ENCODE data around the gene USP28.

The USP28 gene

DNA sequence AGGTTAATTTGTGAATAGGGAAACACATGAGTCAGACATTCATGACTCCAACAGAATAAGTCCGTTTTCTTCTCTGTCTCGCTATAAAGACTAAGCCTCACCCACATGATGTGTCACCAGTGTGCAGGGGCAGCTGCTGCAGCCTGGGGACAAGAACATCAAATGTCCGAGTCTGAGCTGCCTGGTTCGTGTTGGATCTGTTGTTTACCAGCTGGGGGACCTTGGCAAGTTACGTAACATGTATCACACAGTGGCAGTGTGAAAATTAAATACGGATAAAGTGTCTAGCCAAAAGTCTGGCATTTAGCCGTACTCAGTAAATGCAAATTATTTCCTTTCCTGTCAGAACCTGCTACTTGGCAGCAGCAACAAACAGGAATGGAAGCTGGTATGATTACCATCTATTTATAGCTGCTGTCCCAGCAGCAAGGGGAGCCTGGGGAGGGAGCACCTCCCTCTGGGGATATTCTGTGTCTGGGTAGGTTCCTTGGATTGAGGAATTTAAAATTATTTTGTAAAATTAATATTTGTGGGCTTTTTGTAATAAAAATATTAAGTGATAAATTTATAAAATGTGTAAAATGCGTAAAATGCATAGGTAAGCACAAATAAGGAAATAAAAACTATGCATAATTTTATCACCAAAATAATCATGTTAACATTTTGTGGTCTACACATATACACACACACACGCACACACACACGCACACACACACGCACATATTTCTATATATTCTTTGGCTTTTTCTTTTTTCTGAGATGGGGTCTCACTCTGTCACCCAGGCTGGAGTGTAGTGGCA is 97.1 kb downstream of the USP28 start:
- H3K27me3 ChIP-seq (ENCODE audit: insufficient read depth, low read depth, severe bottlenecking), result no peaks in the 10 kb centered on the region
- DNase-seq, result no peak
- no peaks in the 10 kb centered on the region; the same call in 1 of the 2 replicates for H3K36me3 ChIP-seq
- H3K27ac ChIP-seq, result no peak overlapping the region
- H3K9me3 ChIP-seq (ENCODE audit: severe bottlenecking), result no peaks in the 10 kb centered on the region
- H3K4me3 ChIP-seq (ENCODE audit: low read depth, low read length), result no peak overlapping the region
- TF ChIP-seq, protein P1, sequence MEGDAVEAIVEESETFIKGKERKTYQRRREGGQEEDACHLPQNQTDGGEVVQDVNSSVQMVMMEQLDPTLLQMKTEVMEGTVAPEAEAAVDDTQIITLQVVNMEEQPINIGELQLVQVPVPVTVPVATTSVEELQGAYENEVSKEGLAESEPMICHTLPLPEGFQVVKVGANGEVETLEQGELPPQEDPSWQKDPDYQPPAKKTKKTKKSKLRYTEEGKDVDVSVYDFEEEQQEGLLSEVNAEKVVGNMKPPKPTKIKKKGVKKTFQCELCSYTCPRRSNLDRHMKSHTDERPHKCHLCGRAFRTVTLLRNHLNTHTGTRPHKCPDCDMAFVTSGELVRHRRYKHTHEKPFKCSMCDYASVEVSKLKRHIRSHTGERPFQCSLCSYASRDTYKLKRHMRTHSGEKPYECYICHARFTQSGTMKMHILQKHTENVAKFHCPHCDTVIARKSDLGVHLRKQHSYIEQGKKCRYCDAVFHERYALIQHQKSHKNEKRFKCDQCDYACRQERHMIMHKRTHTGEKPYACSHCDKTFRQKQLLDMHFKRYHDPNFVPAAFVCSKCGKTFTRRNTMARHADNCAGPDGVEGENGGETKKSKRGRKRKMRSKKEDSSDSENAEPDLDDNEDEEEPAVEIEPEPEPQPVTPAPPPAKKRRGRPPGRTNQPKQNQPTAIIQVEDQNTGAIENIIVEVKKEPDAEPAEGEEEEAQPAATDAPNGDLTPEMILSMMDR (IDR thresholded peaks at IDR 0.05; ENCODE audit: low read depth, low read length), result no peak

DNA sequence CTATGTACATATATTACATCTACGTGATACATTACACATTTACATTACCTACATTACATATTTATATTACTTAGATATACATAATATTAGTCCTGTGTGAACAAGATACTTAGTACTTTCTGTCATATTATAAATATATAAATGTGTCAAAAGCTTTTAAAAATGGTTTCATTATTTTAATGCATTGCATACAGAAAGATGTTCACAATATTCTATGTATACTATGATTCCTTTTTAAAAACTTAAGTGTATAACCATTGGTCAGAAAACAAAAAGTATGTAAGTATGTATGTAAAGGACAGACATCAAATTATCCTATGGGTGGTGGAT is 101.2 kb downstream of the USP28 start:
- Histone ChIP-seq H3K4me3 (ENCODE audit: low read depth, low read length) (peak overlapping the region; percentile 76), H3K9me3 (ENCODE audit: severe bottlenecking) (no peaks in the 10 kb centered on the region), H3K27me3 (ENCODE audit: insufficient read depth, low read depth, severe bottlenecking) (no peaks in the 10 kb centered on the region), H3K27ac (peak overlapping the region; percentile 85), H3K36me3 (peaks cover 4% of the 10 kb centered on the region)
- TF ChIP-seq, protein P1 (IDR thresholded peaks at IDR 0.05; ENCODE audit: low read depth, low read length), result no peak
- no peak for DNase-seq

DNA sequence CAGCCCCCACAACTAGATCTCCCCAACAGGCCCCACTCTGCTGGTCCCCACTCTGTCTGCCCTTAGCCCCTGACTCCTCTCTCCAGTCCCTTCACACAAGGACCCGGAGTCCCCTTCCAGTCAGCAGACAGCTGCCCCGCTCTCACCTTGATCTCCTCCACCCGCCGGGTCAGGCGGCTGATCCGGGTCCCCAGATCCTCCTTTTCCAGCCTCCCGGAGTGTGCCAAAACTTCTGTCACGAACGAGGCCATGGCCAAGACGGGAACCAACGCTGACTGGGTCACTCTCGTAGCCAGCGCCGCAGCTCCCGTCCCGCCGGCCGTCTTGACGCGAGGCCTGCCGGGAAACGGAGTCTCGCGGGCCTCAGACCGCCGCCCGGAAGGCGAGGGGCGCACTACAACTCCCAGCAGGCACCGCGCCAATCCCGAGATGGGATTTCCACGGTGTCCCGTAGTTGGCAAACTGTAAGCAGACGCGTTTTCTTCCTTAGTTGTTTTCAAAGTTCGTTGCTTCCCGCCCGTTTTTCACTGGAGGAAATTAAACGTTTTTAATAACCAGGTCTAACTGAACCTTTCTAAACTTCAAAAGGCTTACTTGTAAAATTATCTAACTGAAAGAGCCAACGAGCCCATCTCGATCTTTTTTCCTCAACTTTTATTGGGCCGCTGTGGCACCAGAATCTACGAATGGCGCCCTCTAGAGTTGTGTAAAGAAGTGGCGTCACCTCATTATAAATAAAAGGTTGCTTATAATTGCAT is 101.8 kb downstream of the USP28 start, which contains the start of gene ZW10:
TSS of gene ZW10 (minus strand) at position 277 of the 758 bp plus-strand sequence. CDS start at position 251, 26 bp downstream.
- DNase-seq, result peak; percentile 95
- H3K27ac ChIP-seq, result peak within 1 kb of the TSS; percentile 85
- peak within 1 kb of the TSS; percentile 76 for H3K4me3 ChIP-seq (ENCODE audit: low read depth, low read length)
- H3K9me3 ChIP-seq (ENCODE audit: severe bottlenecking), result no peaks in the 10 kb centered on the region
- H3K36me3 ChIP-seq, result peaks cover 7% of the 10 kb centered on the region
- no peaks in the 10 kb centered on the region for H3K27me3 ChIP-seq (ENCODE audit: insufficient read depth, low read depth, severe bottlenecking)
- TF ChIP-seq, protein P1 (IDR thresholded peaks at IDR 0.05; ENCODE audit: low read depth, low read length), result peak; percentile 44; the same call in 1 of the 2 replicates

DNA sequence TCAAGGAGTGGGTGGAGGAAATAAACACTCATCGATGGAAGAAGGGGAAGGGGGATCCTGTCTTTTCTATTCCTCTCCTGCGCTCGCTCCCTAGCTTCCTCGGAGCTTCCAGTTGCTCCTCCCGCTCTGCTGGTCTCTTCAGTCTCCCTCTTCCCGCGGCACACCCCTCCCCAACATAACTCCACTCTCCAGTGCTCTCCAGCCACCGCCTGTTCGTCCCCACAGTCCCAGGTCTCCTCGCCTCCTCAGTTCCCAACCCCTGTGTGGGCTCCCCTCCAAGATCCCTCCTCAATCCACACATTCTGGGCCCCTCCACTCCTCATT is 102.3 kb downstream of the USP28 start:
- H3K27ac ChIP-seq, result peak overlapping the region; percentile 85
- H3K36me3 ChIP-seq, result peaks cover 12% of the 10 kb centered on the region
- TF ChIP-seq, protein P1 (IDR thresholded peaks at IDR 0.05; ENCODE audit: low read depth, low read length), result no peak
- no peaks in the 10 kb centered on the region for H3K27me3 ChIP-seq (ENCODE audit: insufficient read depth, low read depth, severe bottlenecking)
- peak overlapping the region; percentile 76 for H3K4me3 ChIP-seq (ENCODE audit: low read depth, low read length)
- no peaks in the 10 kb centered on the region for H3K9me3 ChIP-seq (ENCODE audit: severe bottlenecking)
- DNase-seq, result peak; percentile 36

DNA sequence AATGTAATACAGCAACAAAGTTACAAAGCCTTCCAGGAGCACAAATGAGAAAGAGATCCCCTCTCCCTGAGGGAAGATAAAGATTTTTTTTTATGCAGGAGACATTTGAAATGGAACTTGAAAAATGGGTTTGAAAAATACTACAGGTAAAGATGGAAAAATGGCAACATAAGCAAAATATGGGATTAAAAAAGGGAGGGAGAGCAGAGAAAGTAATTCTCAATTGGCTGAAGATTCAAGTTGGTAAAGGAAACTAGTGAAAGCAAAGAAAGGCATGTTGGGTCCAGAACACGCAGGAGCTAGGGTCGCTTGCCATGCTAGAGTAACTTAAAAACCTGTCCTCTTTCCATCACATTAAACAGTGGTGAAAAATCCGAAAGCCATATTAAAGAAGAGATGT is 103.4 kb downstream of the USP28 start:
- no peak overlapping the region for H3K4me3 ChIP-seq (ENCODE audit: low read depth, low read length)
- TF ChIP-seq, protein P1 (IDR thresholded peaks at IDR 0.05; ENCODE audit: low read depth, low read length), result no peak

More for the DNA sequence above, 103.4 kb downstream of the USP28 start:
- H3K36me3 ChIP-seq, result peaks cover 23% of the 10 kb centered on the region
- no peaks in the 10 kb centered on the region for H3K9me3 ChIP-seq (ENCODE audit: severe bottlenecking)
- no peaks in the 10 kb centered on the region for H3K27me3 ChIP-seq (ENCODE audit: insufficient read depth, low read depth, severe bottlenecking)
- DNase-seq, result no peak
- no peak overlapping the region for H3K27ac ChIP-seq

All from WERI-Rb-1 (cell line).